GM12891 (cell line): ENCODE results near the gene HS6ST3.

Source experiments
- DNase-seq: peaks from one replicate; pipeline ENCODE4 v3.0.0; 2011; ENCODE audit warnings: low spot score; ENCODE audit not compliant: insufficient read length
- FAIRE-seq: peaks from 2 replicates; lab custom pipeline; 2011; peaks lifted over from hg19 to GRCh38; lab: Jason Lieb, UNC
- PAX5 ChIP-seq: IDR thresholded peaks from 2 replicates; pipeline ENCODE4 v1.6.1; 2011; ENCODE audit warnings: low read length, moderate library complexity, mild to moderate bottlenecking; ENCODE audit not compliant: insufficient read depth, severe bottlenecking
- POLR2A ChIP-seq: IDR thresholded peaks from 2 replicates; pipeline ENCODE4 v1.6.1; 2011; ENCODE audit warnings: low read depth, low read length, control low read depth
- POLR2AphosphoS5 ChIP-seq: IDR thresholded peaks from 2 replicates; pipeline ENCODE4 v1.6.1; 2011; ENCODE audit warnings: low read depth, low read length, control low read depth
- POU2F2 ChIP-seq: IDR thresholded peaks from 2 replicates; pipeline ENCODE4 v1.6.1; 2011; ENCODE audit warnings: low read depth, mild to moderate bottlenecking, control low read depth, low read length, moderate library complexity
- SPI1 ChIP-seq: IDR thresholded peaks from 2 replicates; pipeline ENCODE4 v1.6.1; 2011; ENCODE audit warnings: low read depth, low read length, control low read depth
- TAF1 ChIP-seq: IDR thresholded peaks from 2 replicates; pipeline ENCODE4 v1.6.1; 2011; ENCODE audit warnings: low read depth, low read length, control low read depth

Gene HS6ST3

GRCh38 chr13:96673825-96674224 is 583.9 kb downstream of the HS6ST3 start:
- FAIRE-seq: no peak
- TF ChIP-seq POU2F2 (no peak), POLR2A (no peak), POLR2AphosphoS5 (no peak), SPI1 (no peak), PAX5 (no peak), TAF1 (no peak)
- DNase-seq: no peak

- TF ChIP-seq POLR2A (no peak), PAX5 (no peak), TAF1 (no peak), POU2F2 (no peak), POLR2AphosphoS5 (no peak), SPI1 (no peak)
- no peak for FAIRE-seq
- no peak for DNase-seq
These were observed 587.1 kb downstream of the HS6ST3 start for GRCh38 chr13:96677029-96677428.

- TF ChIP-seq POLR2A: no peak
- TF ChIP-seq TAF1: no peak
- TF ChIP-seq SPI1: no peak
- no peak for TF ChIP-seq POLR2AphosphoS5
- no peak for TF ChIP-seq POU2F2
- no peak for TF ChIP-seq PAX5
- no peak for FAIRE-seq
- no peak for DNase-seq
These were observed 588.9 kb downstream of the HS6ST3 start for GRCh38 chr13:96678801-96679200.

- TF ChIP-seq TAF1 (no peak), SPI1 (no peak), POU2F2 (no peak), PAX5 (no peak), POLR2AphosphoS5 (no peak), POLR2A (no peak)
- DNase-seq (no peak), FAIRE-seq (no peak)
These were observed 591.0 kb downstream of the HS6ST3 start for GRCh38 chr13:96680898-96681297.

- no peak for TF ChIP-seq POLR2AphosphoS5
- TF ChIP-seq POU2F2: no peak
- no peak for DNase-seq
- FAIRE-seq: no peak
These were observed 591.9 kb downstream of the HS6ST3 start for GRCh38 chr13:96681766-96682165.

- no peak for FAIRE-seq
- TF ChIP-seq PAX5 (no peak), POU2F2 (no peak), POLR2AphosphoS5 (no peak), SPI1 (no peak), POLR2A (no peak), TAF1 (no peak)
- no peak for DNase-seq
These were observed 594.6 kb downstream of the HS6ST3 start for GRCh38 chr13:96684469-96684868.

- TF ChIP-seq POU2F2 (no peak), POLR2A (no peak), TAF1 (no peak), PAX5 (no peak)
- DNase-seq (no peak), FAIRE-seq (no peak)
These were observed 595.0 kb downstream of the HS6ST3 start for GRCh38 chr13:96684907-96685306.

GRCh38 chr13:96686286-96686685 is 596.4 kb downstream of the HS6ST3 start:
- FAIRE-seq (no peak), DNase-seq (no peak)
- TF ChIP-seq PAX5: no peak

GRCh38 chr13:96687191-96687590 is 597.3 kb downstream of the HS6ST3 start:
- no peak for TF ChIP-seq POLR2A
- no peak for TF ChIP-seq TAF1
- TF ChIP-seq PAX5: no peak
- no peak for TF ChIP-seq POLR2AphosphoS5
- no peak for TF ChIP-seq SPI1
- TF ChIP-seq POU2F2: no peak
- no peak for DNase-seq
- no peak for FAIRE-seq

- no peak for FAIRE-seq
- TF ChIP-seq POU2F2 (no peak), SPI1 (no peak), POLR2A (no peak), POLR2AphosphoS5 (no peak), TAF1 (no peak), PAX5 (no peak)
- DNase-seq: no peak
These were observed 601.1 kb downstream of the HS6ST3 start for GRCh38 chr13:96690998-96691397.

GRCh38 chr13:96696389-96696900 is 606.5 kb downstream of the HS6ST3 start:
- DNase-seq (no peak), FAIRE-seq (no peak)
- TF ChIP-seq TAF1 (no peak), POLR2AphosphoS5 (no peak), PAX5 (no peak), SPI1 (no peak), POLR2A (no peak), POU2F2 (no peak)
